ENCODE data around the gene PDZD2.

DNA sequence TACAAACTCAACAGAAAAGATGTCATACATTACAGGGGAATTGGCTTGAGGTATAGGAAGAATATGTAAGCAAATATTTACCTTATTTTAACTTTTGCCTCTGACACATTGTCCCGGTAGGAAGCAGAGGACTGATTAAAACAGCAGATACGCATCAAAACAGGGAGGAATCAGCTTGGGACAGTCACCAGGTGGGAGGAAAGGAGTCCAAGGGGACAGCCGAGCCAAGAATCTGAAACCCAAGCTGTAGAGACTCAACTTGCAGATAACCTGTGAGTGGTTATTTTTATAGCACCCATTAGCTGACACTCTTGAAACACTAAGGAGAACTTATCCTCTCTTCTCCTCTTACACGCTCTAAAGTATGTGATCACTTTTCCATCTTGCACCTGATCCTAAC lies 22.3 kb downstream of the PDZD2 start:
- TF ChIP-seq, protein P1, sequence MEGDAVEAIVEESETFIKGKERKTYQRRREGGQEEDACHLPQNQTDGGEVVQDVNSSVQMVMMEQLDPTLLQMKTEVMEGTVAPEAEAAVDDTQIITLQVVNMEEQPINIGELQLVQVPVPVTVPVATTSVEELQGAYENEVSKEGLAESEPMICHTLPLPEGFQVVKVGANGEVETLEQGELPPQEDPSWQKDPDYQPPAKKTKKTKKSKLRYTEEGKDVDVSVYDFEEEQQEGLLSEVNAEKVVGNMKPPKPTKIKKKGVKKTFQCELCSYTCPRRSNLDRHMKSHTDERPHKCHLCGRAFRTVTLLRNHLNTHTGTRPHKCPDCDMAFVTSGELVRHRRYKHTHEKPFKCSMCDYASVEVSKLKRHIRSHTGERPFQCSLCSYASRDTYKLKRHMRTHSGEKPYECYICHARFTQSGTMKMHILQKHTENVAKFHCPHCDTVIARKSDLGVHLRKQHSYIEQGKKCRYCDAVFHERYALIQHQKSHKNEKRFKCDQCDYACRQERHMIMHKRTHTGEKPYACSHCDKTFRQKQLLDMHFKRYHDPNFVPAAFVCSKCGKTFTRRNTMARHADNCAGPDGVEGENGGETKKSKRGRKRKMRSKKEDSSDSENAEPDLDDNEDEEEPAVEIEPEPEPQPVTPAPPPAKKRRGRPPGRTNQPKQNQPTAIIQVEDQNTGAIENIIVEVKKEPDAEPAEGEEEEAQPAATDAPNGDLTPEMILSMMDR (IDR thresholded peaks at IDR 0.05; ENCODE audit: poor library complexity) = no peak
- TF ChIP-seq EZH2phosphoT487 (IDR thresholded peaks at IDR 0.05; ENCODE audit: low read depth, severe bottlenecking, unreplicated experiment) (no peak), EZH2 (IDR thresholded peaks at IDR 0.05; ENCODE audit: borderline replicate concordance) (no peak)

Data from hepatocyte (in vitro differentiated cells).